ENCODE data around the gene KMT5B. TPM values are rescaled to one million over a fixed set of nuclear protein-coding genes. Genes with fewer than 3 reads are reported as not detected.

KMT5B gene
- total RNA-seq, 2 donors from 2014 or later = 20.2 to 20.5 TPM

GRCh38 chr11:68127714-68128681 lies 85.1 kb downstream of the KMT5B start:
- peaks cover 0 to 25% of the 10 kb centered on the region in 2 donors for H3K4me1 ChIP-seq
- no peaks in the 10 kb centered on the region for H3K9me3 ChIP-seq
- no peaks in the 10 kb centered on the region for H3K36me3 ChIP-seq
- no peak for TF ChIP-seq CTCF (IDR thresholded peaks at IDR 0.05)
- H3K27ac ChIP-seq = peak overlapping the region; percentile 81 to 87
- peak overlapping the region; percentile 52 to 63 for H3K4me3 ChIP-seq
- no peak for DNase-seq (ENCODE audit: low spot score)
- no peaks in the 10 kb centered on the region for H3K27me3 ChIP-seq

- peaks cover 0 to 38% of the 10 kb centered on the region in 2 donors for H3K4me1 ChIP-seq
- H3K27ac ChIP-seq = peak overlapping the region in 1 of 2 donors; percentile 2
- no peak for TF ChIP-seq CTCF (IDR thresholded peaks at IDR 0.05)
Observed at GRCh38 chr11:68125164-68125563, 87.9 kb downstream of the KMT5B start.

GRCh38 chr11:68122936-68123539 lies 90.1 kb downstream of the KMT5B start:
- no peak for DNase-seq (ENCODE audit: low spot score)
- peaks cover 0 to 47% of the 10 kb centered on the region in 2 donors for H3K4me1 ChIP-seq
- peak overlapping the region; percentile 98 to 99 for H3K27ac ChIP-seq
- TF ChIP-seq CTCF (IDR thresholded peaks at IDR 0.05) = no peak
- no peak overlapping the region for H3K4me3 ChIP-seq
- no peaks in the 10 kb centered on the region for H3K9me3 ChIP-seq
- H3K36me3 ChIP-seq = no peaks in the 10 kb centered on the region
- H3K27me3 ChIP-seq = no peaks in the 10 kb centered on the region

More at GRCh38 chr11:68125164-68125563, 87.9 kb downstream of the KMT5B start:
- H3K9me3 ChIP-seq = no peaks in the 10 kb centered on the region
- no peak for DNase-seq (ENCODE audit: low spot score)
- H3K36me3 ChIP-seq = no peaks in the 10 kb centered on the region
- no peak overlapping the region for H3K4me3 ChIP-seq
- H3K27me3 ChIP-seq = no peaks in the 10 kb centered on the region

GRCh38 chr11:68121067-68121899 lies 91.8 kb downstream of the KMT5B start, which contains the start of gene CHKA:
Gene CHKA, minus strand, starts transcription at chr11:68121388. Its CDS starts 211 bp downstream, at chr11:68121177.
- no peak for TF ChIP-seq CTCF (IDR thresholded peaks at IDR 0.05)
- Histone ChIP-seq H3K36me3 (no peaks in the 10 kb centered on the region), H3K9me3 (no peaks in the 10 kb centered on the region), H3K27ac (peak within 1 kb of the TSS; percentile 98 to 99), H3K4me1 (peaks cover 0 to 50% of the 10 kb centered on the region in 2 donors), H3K27me3 (no peaks in the 10 kb centered on the region), H3K4me3 (peak within 1 kb of the TSS; percentile 56 to 67)
- DNase-seq (ENCODE audit: low spot score) = peak; percentile 92

GRCh38 chr11:68120273-68121066 lies 92.6 kb downstream of the KMT5B start:
- Histone ChIP-seq H3K4me1 (peaks cover 0 to 50% of the 10 kb centered on the region in 2 donors), H3K4me3 (peak overlapping the region; percentile 56 to 67), H3K27me3 (no peaks in the 10 kb centered on the region), H3K9me3 (no peaks in the 10 kb centered on the region), H3K27ac (peak overlapping the region; percentile 82 to 99), H3K36me3 (no peaks in the 10 kb centered on the region)
- no peak for TF ChIP-seq CTCF (IDR thresholded peaks at IDR 0.05)
- DNase-seq (ENCODE audit: low spot score) = no peak
